Measurements from ENCODE around the gene CCDC183. TPM values are rescaled to one million over a fixed set of nuclear protein-coding genes. Genes with fewer than 3 reads are reported as not detected.

The CCDC183 gene
- total RNA-seq, 1 donor from 2014 or later = 9.0 TPM

DNA sequence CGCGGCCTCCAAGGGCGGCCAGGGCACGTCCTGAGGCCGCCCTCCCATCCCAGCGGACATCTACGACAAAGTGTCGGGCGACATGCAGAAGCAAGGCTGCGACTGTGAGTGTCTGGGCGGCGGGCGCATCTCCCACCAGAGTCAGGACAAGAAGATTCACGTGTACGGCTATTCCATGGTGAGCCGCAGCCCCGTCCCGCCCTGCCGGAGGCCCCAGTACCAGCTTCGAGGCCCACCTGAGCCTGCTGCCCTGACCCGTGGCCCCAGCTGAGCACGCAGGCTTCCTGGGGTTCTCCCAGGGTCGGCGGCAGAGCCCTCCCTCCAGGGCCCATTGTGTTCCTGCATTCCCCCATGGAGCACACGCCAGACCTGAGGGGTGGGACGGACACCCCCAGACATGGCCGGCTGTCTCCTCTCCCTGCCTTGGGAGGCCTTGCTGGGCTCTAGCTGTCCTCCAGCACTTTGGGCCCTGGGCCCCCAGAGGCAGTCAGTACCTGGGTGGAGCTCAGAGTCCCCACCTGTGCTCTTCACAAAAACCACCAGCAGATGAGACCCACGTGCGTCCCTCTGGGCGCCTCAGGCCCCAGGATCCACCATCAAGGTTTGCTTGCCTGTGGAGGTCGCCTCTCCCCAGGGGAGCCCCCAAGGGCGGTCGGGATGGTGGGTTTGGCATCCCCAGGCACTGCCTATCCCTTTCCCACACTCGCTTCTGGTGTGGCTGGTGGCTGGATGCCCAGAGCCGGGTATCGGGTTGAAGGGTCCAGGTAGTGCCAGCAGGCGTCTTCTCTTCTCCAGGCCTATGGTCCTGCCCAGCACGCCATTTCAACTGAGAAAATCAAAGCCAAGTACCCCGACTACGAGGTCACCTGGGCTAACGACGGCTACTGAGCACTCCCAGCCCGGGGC lies 54.1 kb downstream of the CCDC183 start:
- peaks cover 3% of the 10 kb centered on the region for H3K4me1 Mint-ChIP-seq (ENCODE audit: low read depth)
- peak overlapping the region; percentile 93 for H3K4me3 Mint-ChIP-seq (ENCODE audit: low read depth)
- H3K9me3 Mint-ChIP-seq (ENCODE audit: low read depth) = no peaks in the 10 kb centered on the region
- peaks cover 6% of the 10 kb centered on the region for H3K27me3 Mint-ChIP-seq
- H3K36me3 Mint-ChIP-seq (ENCODE audit: insufficient read depth) = peaks cover 2% of the 10 kb centered on the region
- DNase-seq (ENCODE audit: low spot score, unreplicated experiment) = no peak
- TF ChIP-seq CTCF (IDR thresholded peaks at IDR 0.05; ENCODE audit: unreplicated experiment) = no peak
- peak overlapping the region; percentile 93 for H3K27ac Mint-ChIP-seq

- no peak overlapping the region for H3K27ac Mint-ChIP-seq
- H3K36me3 Mint-ChIP-seq (ENCODE audit: insufficient read depth) = peaks cover 2% of the 10 kb centered on the region
- peaks cover 3% of the 10 kb centered on the region for H3K4me1 Mint-ChIP-seq (ENCODE audit: low read depth)
- no peak overlapping the region for H3K4me3 Mint-ChIP-seq (ENCODE audit: low read depth)
- no peaks in the 10 kb centered on the region for H3K9me3 Mint-ChIP-seq (ENCODE audit: low read depth)
- TF ChIP-seq CTCF (IDR thresholded peaks at IDR 0.05; ENCODE audit: unreplicated experiment) = no peak
- DNase-seq (ENCODE audit: low spot score, unreplicated experiment) = no peak
- peaks cover 6% of the 10 kb centered on the region for H3K27me3 Mint-ChIP-seq
Measured at GRCh38 chr9:136850866-136851775, 55.0 kb downstream of the CCDC183 start.

GRCh38 chr9:136851941-136852663 lies 56.0 kb downstream of the CCDC183 start, which contains the start of gene MAMDC4:
Gene MAMDC4, plus strand, starts transcription at chr9:136852346. Its CDS starts 71 bp downstream, at chr9:136852417.
- H3K27ac Mint-ChIP-seq = peak within 1 kb of the TSS; percentile 24
- no peak for DNase-seq (ENCODE audit: low spot score, unreplicated experiment)
- H3K9me3 Mint-ChIP-seq (ENCODE audit: low read depth) = no peaks in the 10 kb centered on the region
- no peak within 1 kb of the TSS for H3K4me3 Mint-ChIP-seq (ENCODE audit: low read depth)
- H3K27me3 Mint-ChIP-seq = peaks cover 3% of the 10 kb centered on the region
- peaks cover 3% of the 10 kb centered on the region for H3K4me1 Mint-ChIP-seq (ENCODE audit: low read depth)
- no peak for TF ChIP-seq CTCF (IDR thresholded peaks at IDR 0.05; ENCODE audit: unreplicated experiment)
- no peaks in the 10 kb centered on the region for H3K36me3 Mint-ChIP-seq (ENCODE audit: insufficient read depth)

GRCh38 chr9:136852664-136853595 lies 56.8 kb downstream of the CCDC183 start:
- Mint-ChIP-seq H3K36me3 (ENCODE audit: insufficient read depth) (no peaks in the 10 kb centered on the region), H3K4me3 (ENCODE audit: low read depth) (no peak overlapping the region), H3K4me1 (ENCODE audit: low read depth) (peaks cover 3% of the 10 kb centered on the region), H3K9me3 (ENCODE audit: low read depth) (no peaks in the 10 kb centered on the region), H3K27me3 (no peaks in the 10 kb centered on the region), H3K27ac (peak overlapping the region; percentile 24)
- TF ChIP-seq CTCF (IDR thresholded peaks at IDR 0.05; ENCODE audit: unreplicated experiment) = no peak
- DNase-seq (ENCODE audit: low spot score, unreplicated experiment) = no peak

Data from progenitor cell of endocrine pancreas (in vitro differentiated cells).